Measurements from ENCODE around the gene OR8G1.
A peak's percentile ranks its signal among the peaks of the same experiment; 100 is the strongest.

The OR8G1 gene

DNA sequence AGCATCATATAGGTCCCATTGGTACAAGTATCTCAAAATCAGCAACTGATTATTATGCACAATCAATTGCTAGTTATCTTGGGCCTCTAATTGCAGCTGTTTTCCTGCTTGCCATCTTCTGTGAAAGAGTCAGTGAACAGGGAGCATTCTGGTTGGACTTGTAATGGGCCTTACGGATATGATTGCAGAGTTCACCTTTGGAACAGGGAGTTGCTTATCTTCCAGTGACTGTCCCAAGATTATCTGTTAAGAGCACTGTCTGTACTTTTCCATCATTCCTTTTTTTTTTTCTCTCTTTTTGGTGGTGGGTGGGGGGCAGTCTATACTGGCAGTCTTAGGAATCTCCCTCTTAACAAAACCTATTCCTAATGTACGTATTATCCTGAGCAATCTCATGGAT is 33.1 kb downstream of the OR8G1 start:
- Histone ChIP-seq H2AFZ (ENCODE audit: low read depth, low read length) (no peak overlapping the region), H4K20me1 (ENCODE audit: insufficient read depth, low read length) (no peaks in the 10 kb centered on the region), H3K9ac (ENCODE audit: low read length) (no peak overlapping the region), H3K4me2 (ENCODE audit: low read length) (no peak overlapping the region), H3K79me2 (ENCODE audit: low read length) (no peaks in the 10 kb centered on the region), H3K9me3 (ENCODE audit: insufficient read depth, low read length) (no peaks in the 10 kb centered on the region), H3K27me3 (ENCODE audit: low read depth, low read length) (no peaks in the 10 kb centered on the region), H3K27ac (ENCODE audit: low read length) (no peak overlapping the region), H3K4me1 (ENCODE audit: low read length) (no peaks in the 10 kb centered on the region), H3K36me3 (replicated peaks; ENCODE audit: low read depth, low read length) (no peaks in the 10 kb centered on the region), H3K4me3 (ENCODE audit: low read length) (no peak overlapping the region)
- TF ChIP-seq EZH2phosphoT487 (IDR thresholded peaks at IDR 0.05; ENCODE audit: low read depth): no peak
- TF ChIP-seq, protein P1, sequence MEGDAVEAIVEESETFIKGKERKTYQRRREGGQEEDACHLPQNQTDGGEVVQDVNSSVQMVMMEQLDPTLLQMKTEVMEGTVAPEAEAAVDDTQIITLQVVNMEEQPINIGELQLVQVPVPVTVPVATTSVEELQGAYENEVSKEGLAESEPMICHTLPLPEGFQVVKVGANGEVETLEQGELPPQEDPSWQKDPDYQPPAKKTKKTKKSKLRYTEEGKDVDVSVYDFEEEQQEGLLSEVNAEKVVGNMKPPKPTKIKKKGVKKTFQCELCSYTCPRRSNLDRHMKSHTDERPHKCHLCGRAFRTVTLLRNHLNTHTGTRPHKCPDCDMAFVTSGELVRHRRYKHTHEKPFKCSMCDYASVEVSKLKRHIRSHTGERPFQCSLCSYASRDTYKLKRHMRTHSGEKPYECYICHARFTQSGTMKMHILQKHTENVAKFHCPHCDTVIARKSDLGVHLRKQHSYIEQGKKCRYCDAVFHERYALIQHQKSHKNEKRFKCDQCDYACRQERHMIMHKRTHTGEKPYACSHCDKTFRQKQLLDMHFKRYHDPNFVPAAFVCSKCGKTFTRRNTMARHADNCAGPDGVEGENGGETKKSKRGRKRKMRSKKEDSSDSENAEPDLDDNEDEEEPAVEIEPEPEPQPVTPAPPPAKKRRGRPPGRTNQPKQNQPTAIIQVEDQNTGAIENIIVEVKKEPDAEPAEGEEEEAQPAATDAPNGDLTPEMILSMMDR (IDR thresholded peaks at IDR 0.05; ENCODE audit: low read depth, low read length): no peak

DNA sequence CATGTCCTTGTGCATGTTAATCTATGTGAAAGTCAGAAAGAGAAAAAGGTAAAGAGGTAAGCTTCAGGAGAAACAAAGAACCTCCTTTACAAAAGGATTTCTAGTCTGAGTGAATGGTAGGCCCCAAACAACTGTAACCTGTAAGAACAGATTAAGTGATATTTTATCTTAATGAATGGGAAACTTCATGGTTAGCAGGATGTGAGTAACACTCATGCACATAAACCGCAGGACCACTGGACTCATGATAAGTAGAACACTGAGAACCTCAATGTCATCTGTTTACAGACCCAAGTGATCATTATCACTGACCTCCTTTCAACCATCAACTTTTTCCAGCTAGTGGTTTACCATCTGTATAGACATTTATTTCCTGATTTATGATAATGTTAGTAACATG is 35.2 kb downstream of the OR8G1 start:
- Histone ChIP-seq H3K4me1 (ENCODE audit: low read length) (no peaks in the 10 kb centered on the region), H3K79me2 (ENCODE audit: low read length) (no peaks in the 10 kb centered on the region), H3K4me3 (ENCODE audit: low read length) (no peak overlapping the region), H3K27me3 (ENCODE audit: low read depth, low read length) (no peaks in the 10 kb centered on the region), H3K9ac (ENCODE audit: low read length) (no peak overlapping the region), H3K4me2 (ENCODE audit: low read length) (no peak overlapping the region), H3K36me3 (replicated peaks; ENCODE audit: low read depth, low read length) (no peaks in the 10 kb centered on the region), H2AFZ (ENCODE audit: low read depth, low read length) (no peak overlapping the region), H3K27ac (ENCODE audit: low read length) (no peak overlapping the region), H4K20me1 (ENCODE audit: insufficient read depth, low read length) (no peaks in the 10 kb centered on the region), H3K9me3 (ENCODE audit: insufficient read depth, low read length) (no peaks in the 10 kb centered on the region)
- TF ChIP-seq EZH2phosphoT487 (IDR thresholded peaks at IDR 0.05; ENCODE audit: low read depth): no peak
- TF ChIP-seq, protein P1 (IDR thresholded peaks at IDR 0.05; ENCODE audit: low read depth, low read length): no peak

DNA sequence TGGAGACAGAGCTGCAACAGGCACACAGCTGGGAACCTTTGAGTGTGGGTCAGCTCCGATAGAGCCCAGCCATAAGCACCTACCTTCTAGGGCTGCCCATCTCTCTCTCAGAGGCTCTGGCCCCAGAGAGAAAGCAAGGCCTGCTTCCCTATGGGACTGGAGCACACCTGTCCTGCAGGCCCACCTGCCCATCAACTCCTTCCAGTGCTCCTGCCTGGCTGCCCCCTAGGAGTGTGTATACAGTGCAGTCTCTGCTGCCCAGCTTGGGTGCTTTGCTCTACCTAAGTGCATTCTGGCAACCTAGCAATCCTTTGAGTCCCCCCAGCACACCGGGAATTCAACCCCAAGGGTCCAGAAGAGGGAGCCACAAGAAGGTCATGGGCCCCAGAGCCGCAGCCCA is 36.3 kb downstream of the OR8G1 start:
- Histone ChIP-seq H3K27me3 (ENCODE audit: low read depth, low read length) (no peaks in the 10 kb centered on the region), H3K4me1 (ENCODE audit: low read length) (no peaks in the 10 kb centered on the region), H3K36me3 (replicated peaks; ENCODE audit: low read depth, low read length) (no peaks in the 10 kb centered on the region), H4K20me1 (ENCODE audit: insufficient read depth, low read length) (no peaks in the 10 kb centered on the region), H3K9me3 (ENCODE audit: insufficient read depth, low read length) (no peaks in the 10 kb centered on the region), H3K79me2 (ENCODE audit: low read length) (no peaks in the 10 kb centered on the region), H3K27ac (ENCODE audit: low read length) (no peak overlapping the region), H3K9ac (ENCODE audit: low read length) (no peak overlapping the region), H3K4me3 (ENCODE audit: low read length) (no peak overlapping the region), H3K4me2 (ENCODE audit: low read length) (no peak overlapping the region), H2AFZ (ENCODE audit: low read depth, low read length) (no peak overlapping the region)
- TF ChIP-seq, protein P1 (IDR thresholded peaks at IDR 0.05; ENCODE audit: low read depth, low read length): no peak
- no peak for TF ChIP-seq EZH2phosphoT487 (IDR thresholded peaks at IDR 0.05; ENCODE audit: low read depth)

DNA sequence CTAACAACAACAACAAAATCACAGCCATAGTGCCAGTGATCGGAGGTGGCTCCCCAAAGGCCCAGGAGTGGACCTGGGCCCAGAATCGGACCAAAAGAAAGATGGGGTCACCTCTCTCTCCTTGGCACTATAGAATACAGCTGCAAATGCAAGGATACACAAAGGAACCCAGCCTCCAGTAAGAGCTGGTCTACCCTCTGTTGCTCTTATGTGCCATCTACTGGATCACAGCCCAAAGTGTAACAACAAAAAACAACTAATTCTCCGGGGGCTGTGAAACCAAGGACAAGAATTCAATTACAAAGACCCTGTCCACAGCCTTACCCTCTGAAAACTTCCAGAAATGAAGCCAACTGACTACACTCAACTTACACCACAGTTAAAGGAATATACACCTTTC is 36.9 kb downstream of the OR8G1 start:
- H3K9me3 ChIP-seq (ENCODE audit: insufficient read depth, low read length): no peaks in the 10 kb centered on the region
- no peak overlapping the region for H3K4me2 ChIP-seq (ENCODE audit: low read length)
- H3K9ac ChIP-seq (ENCODE audit: low read length): no peak overlapping the region
- no peaks in the 10 kb centered on the region for H3K27me3 ChIP-seq (ENCODE audit: low read depth, low read length)
- H4K20me1 ChIP-seq (ENCODE audit: insufficient read depth, low read length): no peaks in the 10 kb centered on the region
- H3K4me3 ChIP-seq (ENCODE audit: low read length): no peak overlapping the region
- no peak overlapping the region for H3K27ac ChIP-seq (ENCODE audit: low read length)
- H3K79me2 ChIP-seq (ENCODE audit: low read length): no peaks in the 10 kb centered on the region
- no peaks in the 10 kb centered on the region for H3K4me1 ChIP-seq (ENCODE audit: low read length)
- H2AFZ ChIP-seq (ENCODE audit: low read depth, low read length): no peak overlapping the region
- H3K36me3 ChIP-seq (replicated peaks; ENCODE audit: low read depth, low read length): no peaks in the 10 kb centered on the region
- TF ChIP-seq, protein P1 (IDR thresholded peaks at IDR 0.05; ENCODE audit: low read depth, low read length): peak; percentile 35
- no peak for TF ChIP-seq EZH2phosphoT487 (IDR thresholded peaks at IDR 0.05; ENCODE audit: low read depth)
